GM18498 (cell line): ENCODE measurements around the gene HOXA5.

Experiments used
- ATAC-seq: cut with Tn5 transposase; IDR thresholded peaks from one replicate; pipeline ENCODE4 v1.9.1; 2021; ENCODE audit warnings: mild to moderate bottlenecking, moderate library complexity; ENCODE audit not compliant: unreplicated experiment

The HOXA5 gene

DNA sequence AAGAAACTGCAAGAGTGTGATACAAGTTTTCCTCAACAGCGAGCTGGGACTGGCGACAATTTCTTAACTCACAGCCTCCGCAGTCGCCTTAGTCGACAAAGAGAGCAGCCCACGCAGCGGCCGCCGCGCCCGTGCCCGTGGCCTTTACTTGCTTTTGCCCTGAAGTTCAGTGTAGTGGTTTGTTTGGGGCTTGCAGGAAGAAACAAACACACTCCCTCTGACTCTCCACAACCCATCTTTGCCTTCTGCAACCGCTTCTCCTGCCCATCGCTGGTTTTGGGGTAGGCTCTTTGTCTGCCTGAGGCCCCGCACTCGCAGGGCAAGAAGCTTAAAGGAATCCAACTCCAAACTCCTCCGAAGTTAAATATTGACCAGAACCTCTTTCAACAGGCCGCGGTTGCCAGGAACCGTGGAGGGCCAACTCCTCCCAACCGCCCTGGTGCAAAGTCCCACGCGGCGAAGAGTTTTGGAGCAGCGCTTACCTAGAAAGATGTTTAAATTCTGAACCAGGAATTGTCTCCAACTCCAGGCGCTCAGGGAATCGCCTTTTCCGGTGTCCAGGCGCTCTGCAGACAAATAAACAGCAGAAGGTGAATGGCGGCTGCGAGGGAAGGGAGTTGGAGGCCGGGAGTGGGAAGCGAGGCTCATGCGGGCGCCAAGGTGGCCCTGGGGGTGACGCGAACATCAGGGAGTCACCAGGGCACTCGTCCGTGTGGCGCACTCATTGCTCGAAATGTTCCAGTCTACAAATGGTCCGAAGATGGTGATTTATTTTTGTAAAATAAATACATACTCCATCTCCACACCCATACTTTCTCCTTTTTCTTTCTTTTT, 21.2 kb downstream of the HOXA5 start:
- ATAC-seq: no peak

DNA sequence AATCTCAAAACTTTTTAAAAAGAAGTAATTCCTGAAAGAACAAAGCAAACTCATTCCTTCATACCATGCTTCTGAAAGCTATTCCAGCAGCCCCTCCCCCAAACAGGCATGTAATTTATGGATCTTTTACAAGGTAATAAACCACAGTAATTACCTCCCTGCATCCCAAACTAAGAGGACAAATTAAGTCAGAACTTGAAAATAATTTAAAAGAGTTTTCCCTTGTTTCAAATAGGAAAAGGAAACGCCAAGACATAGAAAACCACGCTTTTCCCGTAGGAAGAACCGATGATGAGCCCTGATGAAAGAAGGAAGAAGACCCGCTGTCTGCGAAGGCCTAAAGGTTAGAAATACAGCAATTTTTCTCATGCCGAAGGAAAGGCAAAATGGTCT, 21.8 kb downstream of the HOXA5 start:
- ATAC-seq: no peak

DNA sequence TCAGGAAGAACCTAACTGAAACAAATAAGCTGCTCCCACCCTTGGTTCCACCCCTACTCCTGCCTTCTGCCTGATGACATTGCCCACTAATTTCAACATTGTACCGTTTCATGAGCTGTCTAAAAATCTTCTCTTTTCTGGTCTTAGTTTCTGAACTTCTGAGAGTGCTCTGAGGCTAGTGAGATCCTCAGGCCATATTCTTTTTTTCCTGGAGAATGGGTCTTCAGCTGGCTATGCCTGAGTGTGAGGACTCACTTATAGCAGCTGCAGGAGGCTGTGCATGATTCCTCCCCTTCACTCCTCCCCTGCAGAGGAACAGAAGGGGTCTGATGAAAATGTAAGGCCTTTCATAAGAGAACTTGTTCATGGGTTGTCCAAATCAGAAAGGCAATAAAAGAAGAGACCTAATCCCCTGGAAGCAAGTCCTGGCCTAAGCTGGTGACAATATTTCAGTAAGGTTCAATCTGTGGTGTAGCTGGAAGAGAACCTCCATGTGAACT, 24.0 kb downstream of the HOXA5 start:
- no peak for ATAC-seq

DNA sequence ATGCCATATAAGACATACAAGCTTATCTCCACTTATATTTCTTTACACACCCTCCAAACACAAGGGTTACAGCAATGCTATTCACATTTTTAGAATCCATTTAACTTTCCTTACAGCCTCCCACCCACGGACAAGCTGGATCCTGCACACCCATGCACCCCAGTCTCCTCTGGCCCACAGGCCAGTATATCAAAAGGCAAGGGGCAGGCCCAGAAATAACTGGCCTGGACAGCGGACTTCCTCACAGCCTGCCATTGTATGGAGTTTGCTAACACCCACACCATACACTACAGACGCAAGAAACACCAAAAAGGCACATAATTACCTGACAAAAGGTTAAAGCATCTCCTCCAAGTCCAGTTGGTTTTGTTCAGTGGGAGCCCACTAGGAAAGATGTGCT, 24.9 kb downstream of the HOXA5 start:
- ATAC-seq: no peak

DNA sequence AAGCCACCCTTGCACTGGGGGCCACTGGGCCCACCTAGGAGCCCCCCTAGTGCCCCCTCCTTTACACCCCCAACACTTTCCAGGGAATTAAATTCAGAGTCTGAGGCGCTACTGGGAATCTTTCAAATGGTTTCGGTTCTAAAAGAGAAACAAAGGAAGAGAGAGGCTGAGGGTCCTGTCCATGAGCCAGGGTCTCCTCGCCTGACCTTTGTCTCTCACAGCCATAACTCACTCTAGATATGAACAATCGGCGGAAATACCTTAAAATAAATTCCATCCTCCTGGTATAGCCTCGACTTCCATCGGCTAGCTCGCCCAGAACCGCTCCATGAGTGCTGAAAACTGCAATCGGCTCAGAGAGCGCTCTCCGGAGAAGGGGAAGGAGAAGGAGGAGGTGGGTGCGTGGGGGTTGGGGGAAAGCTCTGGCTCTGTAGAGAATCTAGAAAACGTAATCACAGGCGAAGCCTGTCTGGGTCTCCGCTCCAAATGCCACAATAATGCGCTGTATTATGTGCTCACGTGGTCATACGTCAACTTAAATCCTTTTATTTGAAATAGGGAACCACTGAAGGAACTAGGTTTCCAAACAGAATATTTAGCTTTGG, 25.5 kb downstream of the HOXA5 start:
- no peak for ATAC-seq

DNA sequence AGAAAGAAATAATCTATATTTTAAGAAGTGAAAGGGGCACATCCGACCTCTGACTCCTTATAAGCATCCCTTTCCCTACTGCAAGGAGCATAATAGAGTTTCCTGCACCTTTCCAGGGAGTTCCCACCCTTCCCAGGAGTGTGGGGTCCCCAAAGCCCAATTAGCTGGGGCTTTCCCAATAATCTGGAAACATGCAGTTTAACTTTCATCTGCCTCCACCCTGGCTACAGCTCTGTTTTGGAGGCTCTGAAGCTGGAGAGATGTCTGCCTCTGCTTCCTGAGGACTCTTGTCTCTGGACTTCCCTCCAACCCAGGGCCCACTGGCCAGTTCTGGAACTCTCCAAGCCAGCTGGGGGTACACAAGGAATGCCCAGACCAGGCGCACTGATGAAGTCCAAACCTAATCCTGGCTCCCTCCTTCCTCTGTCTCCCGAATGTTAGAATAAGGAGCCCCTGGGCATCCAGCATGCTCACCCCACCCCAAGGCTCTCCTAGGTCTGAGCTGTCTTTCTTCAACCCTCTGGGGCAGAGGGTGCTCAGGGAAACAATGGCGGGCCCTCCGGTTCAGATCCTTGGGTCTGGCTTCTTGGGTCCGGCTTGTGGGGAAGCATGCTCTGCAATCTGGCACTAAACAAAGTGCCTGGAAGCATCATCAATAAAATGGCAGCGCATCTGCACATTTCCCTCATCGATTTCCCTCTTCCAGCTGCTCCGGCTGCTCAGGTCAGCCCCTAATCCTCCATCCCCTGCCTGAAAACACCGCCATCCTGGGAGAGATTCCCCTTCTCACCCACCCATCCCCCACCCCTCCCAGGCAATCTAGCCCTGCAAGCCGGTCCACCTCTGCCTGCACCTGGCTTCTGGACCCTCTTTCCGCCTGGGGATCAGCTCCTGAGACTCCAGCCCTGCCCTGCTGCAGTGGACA, 26.3 kb downstream of the HOXA5 start:
- ATAC-seq: no peak

DNA sequence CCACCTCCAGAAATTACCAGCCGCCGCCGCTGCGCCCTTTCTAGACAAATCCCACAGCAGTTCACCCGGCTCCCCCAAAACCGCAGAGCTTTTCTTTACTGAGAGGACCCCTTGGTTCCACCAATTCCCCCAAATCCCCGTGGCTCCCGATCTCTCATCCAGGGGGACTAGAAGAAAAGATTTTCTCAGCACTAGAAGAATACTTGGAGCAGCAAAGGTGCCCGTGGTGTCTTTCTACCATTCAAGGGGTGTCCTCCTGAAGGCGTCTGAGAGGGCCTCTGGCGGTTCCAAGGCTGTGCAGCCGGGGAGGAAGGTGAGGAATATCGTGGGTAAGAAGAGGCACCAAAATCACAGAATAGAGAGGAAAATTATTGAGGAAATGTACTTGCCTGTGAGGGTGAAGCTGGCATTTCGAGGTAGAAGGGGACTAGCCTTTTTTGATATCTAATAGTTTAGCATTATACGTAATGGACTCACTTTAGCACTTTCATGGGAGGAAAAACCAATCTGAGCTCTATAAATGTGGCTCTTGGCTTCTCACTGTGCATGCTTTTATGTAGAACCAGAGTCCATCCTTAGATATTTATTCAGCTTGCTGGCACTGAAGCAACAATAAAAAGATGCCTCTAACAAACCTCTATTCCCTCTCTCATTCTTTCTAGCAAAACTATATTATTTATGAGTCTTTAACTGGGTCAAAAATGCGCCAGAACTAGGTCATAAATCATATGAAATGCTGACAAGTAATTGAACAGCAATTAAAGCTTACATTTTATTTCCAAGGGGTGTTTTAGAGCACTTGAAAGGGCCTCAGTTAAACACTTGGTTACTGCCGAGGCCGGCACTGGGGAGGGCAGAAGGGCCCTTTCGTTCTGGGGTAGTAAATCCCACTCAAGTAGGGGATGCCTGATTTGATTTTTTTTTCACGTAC, 27.2 kb downstream of the HOXA5 start:
- no peak for ATAC-seq

DNA sequence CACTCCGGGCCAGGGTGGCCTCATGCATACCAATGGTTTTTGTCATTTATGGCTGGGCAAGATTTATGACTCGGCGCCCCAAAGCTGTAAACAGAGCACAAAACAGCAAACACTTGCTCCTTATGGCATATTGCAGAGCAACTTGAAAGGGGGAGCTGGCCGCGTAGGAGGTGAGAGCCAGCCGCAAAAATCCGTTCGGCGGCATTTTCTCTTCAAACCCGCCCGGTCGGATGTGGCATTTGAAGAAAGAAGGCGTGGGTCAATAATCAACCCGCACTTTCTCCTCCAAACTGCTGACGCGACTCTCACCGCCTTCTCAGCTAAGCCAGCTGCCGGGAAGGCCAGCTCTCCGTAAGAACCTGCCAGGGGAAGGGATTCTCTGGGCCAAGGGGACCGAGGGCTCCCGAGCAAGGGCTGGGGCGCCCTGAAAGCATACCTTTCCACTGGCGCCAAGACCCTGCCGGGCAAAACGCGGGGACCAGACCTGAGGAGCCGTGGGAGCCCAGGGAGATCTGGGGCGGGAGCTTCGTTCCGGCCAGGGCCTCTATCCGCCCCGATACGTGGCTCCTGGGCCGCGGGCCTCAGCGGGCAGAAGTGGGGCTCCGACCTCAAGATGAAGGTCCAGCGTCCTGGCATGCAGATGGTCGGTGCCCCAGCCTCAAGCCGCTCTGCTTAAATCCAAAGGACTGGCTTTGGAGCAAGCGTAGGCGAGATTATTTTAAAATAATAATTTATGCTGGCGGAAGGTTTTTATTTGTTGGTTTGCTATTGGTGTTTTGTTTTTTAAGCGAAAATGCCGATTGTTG, 28.1 kb downstream of the HOXA5 start:
- ATAC-seq: no peak

DNA sequence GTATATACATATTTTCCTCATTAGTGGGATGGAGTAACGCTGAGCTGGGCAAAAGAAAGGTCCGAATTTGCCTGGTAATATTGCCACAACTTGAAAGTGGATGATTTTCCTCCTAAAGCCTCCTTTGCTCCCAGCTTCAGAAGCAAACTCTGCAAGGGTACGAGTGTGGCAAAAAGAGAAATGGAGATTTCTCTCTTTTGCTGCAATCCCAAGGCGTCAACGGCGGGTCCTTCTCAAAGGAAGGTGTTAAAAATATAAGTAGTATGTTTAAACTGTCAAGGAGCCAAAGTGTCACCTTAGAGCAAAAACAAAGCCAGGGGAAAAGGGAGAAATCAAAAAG, 28.6 kb downstream of the HOXA5 start:
- ATAC-seq: no peak

DNA sequence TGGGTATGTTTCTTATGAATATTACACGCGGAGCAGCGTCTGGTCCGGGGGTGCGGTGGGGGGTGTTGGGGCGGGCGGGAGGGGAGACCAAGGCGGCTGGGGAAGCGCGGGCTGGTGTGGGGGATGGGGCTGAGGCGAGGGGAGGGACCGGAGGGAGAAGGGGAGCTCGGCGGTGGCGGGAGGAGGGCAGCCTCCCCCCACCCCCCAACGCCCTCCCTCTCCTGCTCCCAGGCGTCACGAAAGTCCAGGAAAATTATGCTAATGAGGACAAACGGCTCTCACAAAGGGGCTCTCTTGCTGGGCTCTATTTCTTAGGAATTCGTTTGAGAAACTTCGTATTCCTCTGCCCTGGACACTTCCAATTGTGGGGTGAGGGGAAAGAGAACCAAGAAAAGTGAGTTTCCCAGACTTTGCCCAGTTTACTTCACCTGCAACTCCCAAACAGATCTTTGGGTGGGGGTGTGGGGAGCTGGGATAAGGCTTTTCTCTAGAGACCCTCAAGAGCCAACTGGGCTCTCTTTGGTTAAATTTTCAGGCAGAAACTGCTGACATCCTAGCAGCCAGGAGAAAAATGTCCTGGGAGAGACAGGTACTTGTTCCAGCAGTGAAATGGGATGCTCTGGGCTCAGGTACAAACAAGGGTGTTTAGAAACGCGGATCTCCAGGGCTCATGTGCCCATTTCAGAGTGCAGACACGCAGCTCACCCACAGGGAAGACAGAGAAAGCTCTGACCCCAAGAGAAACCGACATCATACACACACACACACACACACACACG, 29.3 kb downstream of the HOXA5 start:
- no peak for ATAC-seq

DNA sequence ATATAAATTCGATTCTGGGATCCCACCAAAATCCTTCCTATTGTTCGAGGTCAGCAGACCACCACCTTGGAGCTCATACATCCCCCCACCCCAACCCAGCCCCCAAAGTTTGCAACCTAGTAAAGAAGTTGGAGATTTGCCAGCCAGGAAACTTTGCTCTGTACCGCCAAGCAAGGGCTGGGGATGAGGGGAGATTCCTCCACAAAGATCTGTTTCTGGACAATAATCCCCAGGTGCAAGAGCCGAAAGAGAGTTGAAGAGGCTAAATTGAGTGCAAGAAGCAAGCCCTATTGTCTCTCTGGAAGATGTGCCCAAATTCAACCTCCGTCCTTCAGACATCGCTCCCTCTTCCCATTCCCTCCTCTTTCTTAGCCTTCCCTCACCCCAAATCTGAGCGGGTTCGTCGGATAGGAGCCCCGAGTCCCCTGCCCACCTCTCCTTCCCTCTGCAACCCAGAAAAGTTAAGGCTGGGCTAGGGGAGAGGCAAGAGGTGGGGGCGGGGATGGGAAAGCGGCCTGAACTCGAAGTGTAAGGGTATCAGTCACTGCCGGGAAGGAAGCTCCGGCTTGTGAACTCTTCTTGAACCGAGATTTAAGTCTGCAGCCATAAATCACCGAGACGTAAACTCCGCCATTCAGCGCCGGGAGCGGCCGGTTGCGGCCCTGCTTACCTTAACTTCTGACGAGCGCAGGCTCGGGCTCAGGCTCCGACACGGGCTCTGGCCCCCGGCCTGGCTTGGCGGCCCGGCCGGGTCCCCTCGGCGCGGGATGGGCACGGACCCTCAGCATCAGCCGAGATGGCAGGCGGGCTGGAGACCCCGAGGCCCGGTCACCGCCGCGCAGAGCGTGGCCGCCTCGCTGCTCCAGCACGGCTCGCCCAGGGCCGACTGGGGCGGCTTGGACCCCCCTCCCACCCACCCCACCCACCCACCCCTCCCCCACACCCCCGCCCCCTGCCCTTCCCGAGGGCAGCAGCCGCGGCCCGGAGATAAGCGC, 30.2 kb downstream of the HOXA5 start:
- ATAC-seq: no peak

DNA sequence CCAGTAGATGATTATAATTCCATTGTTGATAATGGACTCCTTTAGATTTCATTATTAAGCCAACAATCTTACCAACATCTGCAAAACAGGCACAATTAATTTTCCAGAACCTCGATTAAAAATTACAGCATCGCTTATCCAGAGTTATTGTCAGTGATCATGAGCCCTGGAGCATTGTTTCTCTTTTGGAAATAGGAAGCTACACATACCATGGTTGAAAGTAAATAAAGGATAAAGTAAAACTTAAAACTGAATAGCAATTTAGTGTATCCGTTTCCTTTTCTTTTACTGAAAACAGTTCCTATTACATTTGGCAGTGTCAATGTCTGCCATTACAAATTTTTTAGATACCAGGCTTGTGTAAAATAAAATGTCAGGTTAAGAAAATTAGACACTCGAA, 31.1 kb downstream of the HOXA5 start:
- ATAC-seq: no peak

DNA sequence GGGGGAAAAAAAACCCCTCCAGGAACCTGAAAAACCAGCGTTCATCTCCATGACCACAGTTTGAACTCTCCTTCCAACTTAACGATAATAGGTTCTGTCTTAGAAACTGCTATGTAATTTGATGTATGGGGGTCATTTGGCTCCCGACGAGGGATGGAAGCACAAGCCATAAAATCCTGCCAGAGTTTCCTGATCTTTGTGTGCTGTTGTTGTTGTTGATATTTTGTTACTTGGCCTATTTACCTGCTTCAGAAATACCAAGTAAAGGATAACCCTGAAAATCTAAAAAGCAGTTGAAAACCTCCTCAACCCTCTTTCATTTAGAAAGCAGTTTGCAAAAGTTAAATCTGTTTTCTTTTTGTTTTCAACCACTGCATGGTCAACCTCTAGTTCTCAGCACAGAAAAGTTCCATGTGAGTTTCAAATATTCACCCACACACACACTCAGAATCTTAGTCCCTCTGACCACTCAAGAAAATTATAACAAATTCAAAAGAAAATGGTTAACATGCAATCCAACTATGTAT, 31.7 kb downstream of the HOXA5 start:
- ATAC-seq: no peak

DNA sequence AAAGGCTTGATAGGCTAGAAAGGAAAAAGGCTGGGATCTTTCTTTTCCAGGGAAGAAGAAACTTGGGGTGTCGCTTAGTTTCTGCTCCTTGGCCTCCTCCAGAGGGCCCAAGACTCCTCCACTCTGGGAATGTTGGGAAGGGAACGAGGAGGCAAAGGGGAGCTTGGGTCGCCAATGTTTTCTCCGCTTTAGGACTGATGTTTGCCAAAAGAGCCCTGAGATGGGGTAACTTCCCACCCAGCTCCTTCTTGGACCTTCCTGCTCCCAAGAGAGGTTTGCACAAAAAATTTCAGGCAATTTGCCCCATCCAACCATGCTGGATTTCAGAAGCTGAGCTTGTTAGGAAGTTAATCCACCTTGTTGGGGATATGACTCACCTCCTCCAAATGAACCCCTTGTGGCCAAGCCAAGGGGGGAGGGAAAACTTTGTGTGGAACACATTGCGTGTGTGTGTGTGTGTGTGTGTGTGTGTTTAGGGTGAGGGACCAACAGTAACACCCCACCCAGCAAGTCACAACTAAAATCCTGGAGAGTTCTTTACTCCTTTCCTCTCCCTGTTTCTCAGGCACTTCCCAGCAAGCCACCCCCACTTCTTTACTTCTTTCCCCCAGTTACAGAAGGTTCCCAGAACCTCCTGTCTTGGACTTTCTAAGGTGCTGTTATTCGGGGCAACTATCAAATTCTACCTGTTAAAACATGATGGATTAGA, 32.3 kb downstream of the HOXA5 start:
- ATAC-seq: no peak

DNA sequence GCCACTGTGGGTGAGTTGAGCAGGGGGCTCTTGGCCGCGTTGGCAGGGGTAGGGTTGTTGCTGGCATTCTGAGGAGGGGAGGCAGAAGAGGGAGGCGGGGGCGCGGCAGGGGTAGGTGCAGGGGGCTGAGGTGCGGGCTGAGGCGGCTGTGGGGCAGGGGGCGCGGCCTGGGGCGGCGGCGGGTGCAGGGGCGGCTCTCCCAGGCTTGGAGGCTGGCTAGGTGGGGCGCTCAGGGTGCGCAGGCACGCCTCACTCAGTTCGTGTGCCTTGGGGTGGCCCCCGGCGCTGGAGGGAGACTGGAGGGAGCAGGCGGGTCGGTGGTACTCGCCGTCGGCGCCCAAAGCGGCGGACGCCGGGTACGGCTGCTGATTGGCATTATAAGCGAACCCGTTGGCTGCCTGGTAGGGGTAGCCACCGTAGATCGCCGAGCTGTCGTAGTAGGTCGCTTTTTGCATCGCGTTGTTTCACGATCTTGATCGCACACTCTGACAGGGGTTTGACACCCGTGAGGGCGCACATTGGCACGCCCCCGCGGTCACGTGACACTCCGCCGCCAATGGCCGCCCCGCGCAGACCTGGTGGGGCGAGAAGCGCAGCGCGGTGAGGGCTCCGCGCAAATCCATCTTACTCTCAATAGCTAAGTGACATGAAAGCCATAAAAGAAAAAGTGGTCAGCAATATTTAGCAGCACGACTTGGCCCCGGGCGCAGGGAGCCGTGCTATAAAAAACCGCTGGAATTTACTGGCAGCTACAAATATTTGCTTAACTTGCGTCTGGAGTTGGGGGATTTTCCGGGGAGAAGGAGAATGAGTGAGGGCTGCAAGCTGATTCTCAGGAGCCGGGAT, 33.1 kb downstream of the HOXA5 start:
- no peak for ATAC-seq
